ENCODE results near the gene BORCS6. TPM values are rescaled to one million over a fixed set of nuclear protein-coding genes. Genes with fewer than 3 reads are reported as not detected.

The BORCS6 gene
- total and polyA plus RNA-seq, 9 of the 15 experiments (the other 6 are each of a cell fraction or from before 2014, with no cell fraction given), result 0.01 to 7.4 (median 2.3) TPM

DNA sequence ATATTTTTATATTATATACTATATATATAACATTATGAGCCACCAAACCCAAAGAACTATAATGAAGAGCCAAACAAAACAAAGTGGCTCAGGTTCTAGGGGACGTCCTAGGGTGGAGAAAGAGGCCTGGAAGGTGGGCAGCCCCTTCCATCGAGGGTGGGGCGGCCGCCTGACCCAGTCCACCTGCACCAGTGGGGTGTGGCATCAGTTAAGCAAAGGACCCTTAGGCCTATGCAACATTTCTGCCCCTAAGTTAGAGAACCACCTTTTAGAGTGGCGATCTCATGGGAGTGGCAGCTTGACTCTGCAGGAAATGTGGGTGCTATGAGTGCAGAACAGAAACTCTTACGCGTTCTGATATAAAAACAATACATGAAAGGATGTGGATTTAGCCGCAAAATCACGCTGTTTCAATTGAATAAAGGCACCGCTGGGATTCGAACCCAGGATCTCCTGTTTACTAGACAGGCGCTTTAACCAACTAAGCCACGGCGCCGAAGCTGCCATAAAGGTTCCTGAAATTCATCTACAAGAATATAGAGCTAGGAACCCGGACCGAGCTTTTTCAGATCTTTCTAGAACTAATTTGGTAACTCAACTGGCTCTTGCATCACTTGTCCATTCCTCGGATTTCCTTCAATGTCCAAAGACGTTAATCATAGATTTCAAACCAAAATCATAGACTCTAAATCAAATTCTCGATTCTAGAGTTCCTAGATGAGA is 36.0 kb upstream of the BORCS6 start (continued):
- peak; percentile 56; the same call in 1 of the 2 replicates for TF ChIP-seq ZNF592 (IDR thresholded peaks at IDR 0.05)
- TF ChIP-seq BDP1 (IDR thresholded peaks at IDR 0.05; ENCODE audit: insufficient read depth, insufficient read length), result peak; percentile 58
- TF ChIP-seq MECOM (CRISPR knock-in tag; IDR thresholded peaks at IDR 0.05), result no peak
- no peak for TF ChIP-seq TAF1 (IDR thresholded peaks at IDR 0.05; ENCODE audit: control insufficient read depth, extremely low read depth, insufficient read depth, low read length, severe bottlenecking)
- TF ChIP-seq, protein P1, sequence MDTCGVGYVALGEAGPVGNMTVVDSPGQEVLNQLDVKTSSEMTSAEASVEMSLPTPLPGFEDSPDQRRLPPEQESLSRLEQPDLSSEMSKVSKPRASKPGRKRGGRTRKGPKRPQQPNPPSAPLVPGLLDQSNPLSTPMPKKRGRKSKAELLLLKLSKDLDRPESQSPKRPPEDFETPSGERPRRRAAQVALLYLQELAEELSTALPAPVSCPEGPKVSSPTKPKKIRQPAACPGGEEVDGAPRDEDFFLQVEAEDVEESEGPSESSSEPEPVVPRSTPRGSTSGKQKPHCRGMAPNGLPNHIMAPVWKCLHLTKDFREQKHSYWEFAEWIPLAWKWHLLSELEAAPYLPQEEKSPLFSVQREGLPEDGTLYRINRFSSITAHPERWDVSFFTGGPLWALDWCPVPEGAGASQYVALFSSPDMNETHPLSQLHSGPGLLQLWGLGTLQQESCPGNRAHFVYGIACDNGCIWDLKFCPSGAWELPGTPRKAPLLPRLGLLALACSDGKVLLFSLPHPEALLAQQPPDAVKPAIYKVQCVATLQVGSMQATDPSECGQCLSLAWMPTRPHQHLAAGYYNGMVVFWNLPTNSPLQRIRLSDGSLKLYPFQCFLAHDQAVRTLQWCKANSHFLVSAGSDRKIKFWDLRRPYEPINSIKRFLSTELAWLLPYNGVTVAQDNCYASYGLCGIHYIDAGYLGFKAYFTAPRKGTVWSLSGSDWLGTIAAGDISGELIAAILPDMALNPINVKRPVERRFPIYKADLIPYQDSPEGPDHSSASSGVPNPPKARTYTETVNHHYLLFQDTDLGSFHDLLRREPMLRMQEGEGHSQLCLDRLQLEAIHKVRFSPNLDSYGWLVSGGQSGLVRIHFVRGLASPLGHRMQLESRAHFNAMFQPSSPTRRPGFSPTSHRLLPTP (IDR thresholded peaks at IDR 0.05; ENCODE audit: borderline replicate concordance, extremely low read depth, insufficient read length), result peak; percentile 75
- peak; percentile 40 for TF ChIP-seq CHD1 (IDR thresholded peaks at IDR 0.05; ENCODE audit: low read length)
- no peak for TF ChIP-seq KDM2B (CRISPR knock-in tag; IDR thresholded peaks at IDR 0.05)
- TF ChIP-seq RBFOX2 (IDR thresholded peaks at IDR 0.05; ENCODE audit: low read depth, low read length), result peak; percentile 19; the same call in 1 of the 2 replicates
- TF ChIP-seq PYGO2 (tag; IDR thresholded peaks at IDR 0.05), result no peak
